Stimulated activated naive B cell treated with anti-CD40 and anti-IgM and Interleukin-4, amounts not matched to agents 10 μg/mL and 1 μg/mL and 100 μg/mL, for 72 hours (primary cell): ENCODE data around the gene SLC26A1.
"Not testable (repeated sequence)": the region's sequence is repeated elsewhere in the genome, so short reads cannot be mapped to it uniquely, and the experiment has no call there.

Source experiments
- ATAC-seq, 2 donors: fragments of 150-1000 bp; cut with Tn5 transposase; replicated peaks; 2 replicates each; pipeline ENCODE4 v1.10.0; 2021; ENCODE audit warnings: moderate library complexity in 1 of 2
- DNase-seq: peaks from one replicate; pipeline ENCODE4 v3.0.0; 2021
- H3K27ac Mint-ChIP-seq: one replicate; pipeline ENCODE4 v1.8.0; 2022; ENCODE audit warnings: mild to moderate bottlenecking, mixed read lengths
- H3K27me3 Mint-ChIP-seq, 2 donors: one replicate each; pipeline ENCODE4 v1.8.0; 2022; ENCODE audit warnings: mixed read lengths in 2 of 2
- H3K36me3 Mint-ChIP-seq, 2 donors: one replicate each; pipeline ENCODE4 v1.8.0; 2022; ENCODE audit warnings: mixed read lengths in 2 of 2, mild to moderate bottlenecking in 1 of 2
- H3K4me1 Mint-ChIP-seq, 2 donors: one replicate each; pipeline ENCODE4 v1.8.0; 2022; ENCODE audit warnings: mixed read lengths in 2 of 2, mild to moderate bottlenecking in 1 of 2
- H3K4me3 Mint-ChIP-seq, 2 donors: one replicate each; pipeline ENCODE4 v1.8.0; 2022; ENCODE audit warnings: mild to moderate bottlenecking in 2 of 2, mixed read lengths in 2 of 2, moderate library complexity in 1 of 2
- H3K9me3 Mint-ChIP-seq, 2 donors: one replicate each; pipeline ENCODE4 v1.8.0; 2022; ENCODE audit warnings: mixed read lengths in 2 of 2, mild to moderate bottlenecking in 1 of 2

SLC26A1 gene

GRCh38 chr4:1002631-1003251 lies 9.5 kb upstream of the SLC26A1 start:
- no peak for ATAC-seq
- no peak for DNase-seq
- Mint-ChIP-seq H3K4me3 (no peak overlapping the region), H3K27me3 (peaks cover 58 to 75% of the 10 kb centered on the region in 2 donors), H3K9me3 (peaks cover 0 to 4% of the 10 kb centered on the region in 2 donors), H3K27ac (no peak overlapping the region), H3K36me3 (peaks cover 4% of the 10 kb centered on the region in 2 donors), H3K4me1 (peaks cover 9 to 41% of the 10 kb centered on the region in 2 donors)

GRCh38 chr4:1002131-1002630 lies 9.0 kb upstream of the SLC26A1 start:
- Mint-ChIP-seq H3K27ac (no peak overlapping the region), H3K4me1 (peaks cover 9 to 43% of the 10 kb centered on the region in 2 donors), H3K36me3 (peaks cover 4% of the 10 kb centered on the region in 2 donors), H3K9me3 (peaks cover 0 to 4% of the 10 kb centered on the region in 2 donors), H3K4me3 (peak overlapping the region in 1 of 2 donors; percentile 9), H3K27me3 (peaks cover 54 to 70% of the 10 kb centered on the region in 2 donors)
- DNase-seq: no peak
- no peak for ATAC-seq

- H3K9me3 Mint-ChIP-seq: peaks cover 0 to 1% of the 10 kb centered on the region in 2 donors
- peaks cover 0 to 1% of the 10 kb centered on the region in 2 donors for H3K36me3 Mint-ChIP-seq
- peaks cover 53 to 70% of the 10 kb centered on the region in 2 donors for H3K27me3 Mint-ChIP-seq
- peaks cover 12 to 43% of the 10 kb centered on the region in 2 donors for H3K4me1 Mint-ChIP-seq
- H3K4me3 Mint-ChIP-seq: no peak overlapping the region
- H3K27ac Mint-ChIP-seq: no peak overlapping the region
- no peak for DNase-seq
- ATAC-seq: no peak
These were observed 8.4 kb upstream of the SLC26A1 start for GRCh38 chr4:1001561-1002130.

GRCh38 chr4:1000686-1001260 lies 7.6 kb upstream of the SLC26A1 start:
- ATAC-seq: no peak
- peaks cover 53 to 70% of the 10 kb centered on the region in 2 donors for H3K27me3 Mint-ChIP-seq
- peaks cover 0 to 1% of the 10 kb centered on the region in 2 donors for H3K9me3 Mint-ChIP-seq
- peaks cover 15 to 48% of the 10 kb centered on the region in 2 donors for H3K4me1 Mint-ChIP-seq
- H3K4me3 Mint-ChIP-seq: no peak overlapping the region
- H3K27ac Mint-ChIP-seq: no peak overlapping the region
- no peak for DNase-seq
- peaks cover 0 to 1% of the 10 kb centered on the region in 2 donors for H3K36me3 Mint-ChIP-seq

GRCh38 chr4:999882-1000425 lies 6.8 kb upstream of the SLC26A1 start:
- Mint-ChIP-seq H3K4me1 (peaks cover 15 to 48% of the 10 kb centered on the region in 2 donors), H3K36me3 (peaks cover 0 to 1% of the 10 kb centered on the region in 2 donors), H3K27ac (no peak overlapping the region), H3K4me3 (no peak overlapping the region), H3K27me3 (peaks cover 52 to 69% of the 10 kb centered on the region in 2 donors), H3K9me3 (peaks cover 0 to 1% of the 10 kb centered on the region in 2 donors)
- no peak for DNase-seq
- ATAC-seq: no peak

- not testable (repeated sequence) for DNase-seq, ATAC-seq, H3K9me3 Mint-ChIP-seq, H3K27ac Mint-ChIP-seq, H3K4me3 Mint-ChIP-seq, H3K36me3 Mint-ChIP-seq
- peaks cover 13 to 48% of the 10 kb centered on the region in 2 donors for H3K4me1 Mint-ChIP-seq
- H3K27me3 Mint-ChIP-seq: peaks cover 46 to 63% of the 10 kb centered on the region in 2 donors
These were observed 6.1 kb upstream of the SLC26A1 start for GRCh38 chr4:999240-999863.

GRCh38 chr4:998096-998691 lies 5.0 kb upstream of the SLC26A1 start:
- Mint-ChIP-seq H3K9me3 (peaks cover 0 to 1% of the 10 kb centered on the region in 2 donors), H3K27me3 (peaks cover 40 to 52% of the 10 kb centered on the region in 2 donors), H3K36me3 (peaks cover 0 to 1% of the 10 kb centered on the region in 2 donors), H3K4me1 (peaks cover 13 to 48% of the 10 kb centered on the region in 2 donors), H3K4me3 (no peak overlapping the region), H3K27ac (no peak overlapping the region)
- ATAC-seq (peak; percentile 8 to 10), DNase-seq (no peak)

GRCh38 chr4:997375-998071 lies 4.3 kb upstream of the SLC26A1 start:
- Mint-ChIP-seq H3K27ac (no peak overlapping the region), H3K27me3 (peaks cover 40 to 51% of the 10 kb centered on the region in 2 donors), H3K4me1 (peaks cover 13 to 53% of the 10 kb centered on the region in 2 donors), H3K9me3 (peaks cover 0 to 1% of the 10 kb centered on the region in 2 donors), H3K36me3 (peaks cover 0 to 3% of the 10 kb centered on the region in 2 donors), H3K4me3 (peak overlapping the region in 1 of 2 donors; percentile 19)
- ATAC-seq (peak; percentile 38 to 48), DNase-seq (no peak)

- H3K27me3 Mint-ChIP-seq: peaks cover 36 to 46% of the 10 kb centered on the region in 2 donors
- peaks cover 11 to 56% of the 10 kb centered on the region in 2 donors for H3K4me1 Mint-ChIP-seq
- H3K9me3 Mint-ChIP-seq: peaks cover 0 to 1% of the 10 kb centered on the region in 2 donors
- DNase-seq: no peak
- ATAC-seq: no peak
- H3K4me3 Mint-ChIP-seq: peak overlapping the region in 1 of 2 donors; percentile 0
- peak overlapping the region; percentile 63 for H3K27ac Mint-ChIP-seq
- H3K36me3 Mint-ChIP-seq: peaks cover 3 to 4% of the 10 kb centered on the region in 2 donors
These were observed 3.8 kb upstream of the SLC26A1 start for GRCh38 chr4:996997-997374.

GRCh38 chr4:996030-996996 lies 3.1 kb upstream of the SLC26A1 start:
- peaks cover 0 to 1% of the 10 kb centered on the region in 2 donors for H3K9me3 Mint-ChIP-seq
- peaks cover 3 to 4% of the 10 kb centered on the region in 2 donors for H3K36me3 Mint-ChIP-seq
- no peak for DNase-seq
- no peak for ATAC-seq
- peaks cover 35 to 40% of the 10 kb centered on the region in 2 donors for H3K27me3 Mint-ChIP-seq
- peaks cover 11 to 53% of the 10 kb centered on the region in 2 donors for H3K4me1 Mint-ChIP-seq
- peak overlapping the region in 1 of 2 donors; percentile 28 for H3K4me3 Mint-ChIP-seq
- no peak overlapping the region for H3K27ac Mint-ChIP-seq

GRCh38 chr4:995311-996026 lies 2.3 kb upstream of the SLC26A1 start:
- Mint-ChIP-seq H3K36me3 (peaks cover 8 to 9% of the 10 kb centered on the region in 2 donors), H3K27me3 (peaks cover 31 to 38% of the 10 kb centered on the region in 2 donors), H3K4me3 (no peak overlapping the region), H3K4me1 (peaks cover 11 to 46% of the 10 kb centered on the region in 2 donors), H3K9me3 (peaks cover 0 to 1% of the 10 kb centered on the region in 2 donors), H3K27ac (no peak overlapping the region)
- ATAC-seq: no peak
- no peak for DNase-seq
